Measurements from ENCODE around the gene CERK.

DNA sequence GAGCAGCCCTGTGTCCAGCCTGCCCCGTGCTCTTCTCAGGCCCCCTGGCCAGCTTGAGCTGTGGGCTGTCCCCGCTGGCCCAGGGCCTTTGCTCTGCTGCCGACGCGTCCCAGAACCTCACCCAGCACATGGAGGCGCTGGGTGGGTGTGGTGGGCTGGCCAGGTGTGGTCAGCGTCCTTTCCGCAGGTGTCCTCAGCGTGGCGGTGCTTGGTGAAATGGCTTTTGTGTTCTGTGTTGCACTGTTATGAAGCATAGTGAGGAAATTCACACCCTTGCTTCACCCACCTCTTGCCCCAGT lies 80.4 kb downstream of the CERK start:
- TF ChIP-seq, protein P1, sequence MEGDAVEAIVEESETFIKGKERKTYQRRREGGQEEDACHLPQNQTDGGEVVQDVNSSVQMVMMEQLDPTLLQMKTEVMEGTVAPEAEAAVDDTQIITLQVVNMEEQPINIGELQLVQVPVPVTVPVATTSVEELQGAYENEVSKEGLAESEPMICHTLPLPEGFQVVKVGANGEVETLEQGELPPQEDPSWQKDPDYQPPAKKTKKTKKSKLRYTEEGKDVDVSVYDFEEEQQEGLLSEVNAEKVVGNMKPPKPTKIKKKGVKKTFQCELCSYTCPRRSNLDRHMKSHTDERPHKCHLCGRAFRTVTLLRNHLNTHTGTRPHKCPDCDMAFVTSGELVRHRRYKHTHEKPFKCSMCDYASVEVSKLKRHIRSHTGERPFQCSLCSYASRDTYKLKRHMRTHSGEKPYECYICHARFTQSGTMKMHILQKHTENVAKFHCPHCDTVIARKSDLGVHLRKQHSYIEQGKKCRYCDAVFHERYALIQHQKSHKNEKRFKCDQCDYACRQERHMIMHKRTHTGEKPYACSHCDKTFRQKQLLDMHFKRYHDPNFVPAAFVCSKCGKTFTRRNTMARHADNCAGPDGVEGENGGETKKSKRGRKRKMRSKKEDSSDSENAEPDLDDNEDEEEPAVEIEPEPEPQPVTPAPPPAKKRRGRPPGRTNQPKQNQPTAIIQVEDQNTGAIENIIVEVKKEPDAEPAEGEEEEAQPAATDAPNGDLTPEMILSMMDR (IDR thresholded peaks at IDR 0.05), result no peak
- TF ChIP-seq POLR2A (IDR thresholded peaks at IDR 0.05), result no peak

Measured in heart left ventricle (tissue), 13 donors.